Endothelial cell (in vitro differentiated cells): Measurements from ENCODE around the gene SERPINB1. TPM values are rescaled to one million over a fixed set of nuclear protein-coding genes. Genes with fewer than 3 reads are reported as not detected.

ENCODE experiments used
- DNase-seq: peaks from one replicate; pipeline ENCODE4 v3.0.0; 2021; ENCODE audit warnings: low spot score
- H3K27ac Mint-ChIP-seq: one replicate; pipeline ENCODE4 v1.8.0; 2021; ENCODE audit warnings: mixed read lengths, inconsistent platforms; ENCODE audit not compliant: unreplicated experiment
- H3K27me3 Mint-ChIP-seq: one replicate; pipeline ENCODE4 v1.8.0; 2021; ENCODE audit warnings: mild to moderate bottlenecking, moderate library complexity, mixed read lengths, inconsistent platforms; ENCODE audit not compliant: unreplicated experiment
- H3K36me3 Mint-ChIP-seq: one replicate; pipeline ENCODE4 v1.8.0; 2021; ENCODE audit warnings: mild to moderate bottlenecking, low read depth, mixed read lengths, inconsistent platforms; ENCODE audit not compliant: unreplicated experiment
- H3K4me1 Mint-ChIP-seq: one replicate; pipeline ENCODE4 v1.8.0; 2021; ENCODE audit warnings: mild to moderate bottlenecking, mixed read lengths, inconsistent platforms; ENCODE audit not compliant: unreplicated experiment
- H3K4me3 Mint-ChIP-seq: one replicate; pipeline ENCODE4 v1.8.0; 2021; ENCODE audit warnings: mild to moderate bottlenecking, mixed read lengths, inconsistent platforms; ENCODE audit not compliant: unreplicated experiment
- H3K9me3 Mint-ChIP-seq: one replicate; pipeline ENCODE4 v1.8.0; 2021; ENCODE audit warnings: mixed read lengths, inconsistent platforms; ENCODE audit not compliant: unreplicated experiment
- CTCF ChIP-seq: fragments of 200-600 bp; sonication (generic); IDR thresholded peaks from one replicate; pipeline ENCODE4 v1.5.0; 2021; ENCODE audit warnings: antibody characterized with exemption; ENCODE audit not compliant: unreplicated experiment
- total RNA-seq: library from RNA; stranded (reverse); fragmentation: NEBNext Ultra II Directional; extraction: Animal tissue kit (Norgen Biotek cat#: 25700); gene quantifications from one replicate; pipeline ENCODE4 v1.2.1, GENCODE V29; 2021; ENCODE audit not compliant: unreplicated experiment

The SERPINB1 gene
- total RNA-seq, 1 donor from 2014 or later, result 16.6 TPM

GRCh38 chr6:2786269-2786668, 55.4 kb downstream of the SERPINB1 start:
- H3K9me3 Mint-ChIP-seq, result no peaks in the 10 kb centered on the region
- H3K4me3 Mint-ChIP-seq, result no peak overlapping the region
- no peak overlapping the region for H3K27ac Mint-ChIP-seq
- peaks cover 31% of the 10 kb centered on the region for H3K36me3 Mint-ChIP-seq
- peaks cover 5% of the 10 kb centered on the region for H3K27me3 Mint-ChIP-seq
- DNase-seq, result no peak
- no peak for TF ChIP-seq CTCF
- H3K4me1 Mint-ChIP-seq, result peaks cover 41% of the 10 kb centered on the region

GRCh38 chr6:2784930-2785329, 56.7 kb downstream of the SERPINB1 start:
- H3K36me3 Mint-ChIP-seq, result peaks cover 37% of the 10 kb centered on the region
- H3K4me1 Mint-ChIP-seq, result peaks cover 30% of the 10 kb centered on the region
- no peak for TF ChIP-seq CTCF
- no peak for DNase-seq
- no peaks in the 10 kb centered on the region for H3K9me3 Mint-ChIP-seq
- peaks cover 5% of the 10 kb centered on the region for H3K27me3 Mint-ChIP-seq
- no peak overlapping the region for H3K4me3 Mint-ChIP-seq
- H3K27ac Mint-ChIP-seq, result no peak overlapping the region

- H3K9me3 Mint-ChIP-seq, result no peaks in the 10 kb centered on the region
- peaks cover 43% of the 10 kb centered on the region for H3K36me3 Mint-ChIP-seq
- no peak for TF ChIP-seq CTCF
- no peak overlapping the region for H3K4me3 Mint-ChIP-seq
- H3K27ac Mint-ChIP-seq, result peak overlapping the region; percentile 80
- no peak for DNase-seq
- H3K4me1 Mint-ChIP-seq, result peaks cover 30% of the 10 kb centered on the region
- H3K27me3 Mint-ChIP-seq, result peaks cover 5% of the 10 kb centered on the region
These were observed 57.6 kb downstream of the SERPINB1 start for GRCh38 chr6:2784061-2784460.

- Mint-ChIP-seq H3K27me3 (peaks cover 5% of the 10 kb centered on the region), H3K9me3 (no peaks in the 10 kb centered on the region), H3K36me3 (peaks cover 45% of the 10 kb centered on the region), H3K27ac (peak overlapping the region; percentile 83), H3K4me3 (no peak overlapping the region), H3K4me1 (peaks cover 30% of the 10 kb centered on the region)
- DNase-seq, result no peak
- TF ChIP-seq CTCF, result no peak
These were observed 58.3 kb downstream of the SERPINB1 start for GRCh38 chr6:2783188-2783963.

- no peak for TF ChIP-seq CTCF
- no peak for DNase-seq
- peaks cover 5% of the 10 kb centered on the region for H3K27me3 Mint-ChIP-seq
- H3K9me3 Mint-ChIP-seq, result no peaks in the 10 kb centered on the region
- H3K4me1 Mint-ChIP-seq, result peaks cover 30% of the 10 kb centered on the region
- H3K4me3 Mint-ChIP-seq, result no peak overlapping the region
- peak overlapping the region; percentile 83 for H3K27ac Mint-ChIP-seq
- H3K36me3 Mint-ChIP-seq, result peaks cover 42% of the 10 kb centered on the region
These were observed 58.9 kb downstream of the SERPINB1 start for GRCh38 chr6:2782825-2783187.
